Astrocyte of the cerebellum (primary cell): ENCODE data around the gene SYT9.

Source experiments
- DNase-seq: peaks from one replicate; pipeline ENCODE4 v3.0.0-alpha.2; 2011; ENCODE audit warnings: low read depth
- H3K4me3 ChIP-seq: 2 replicates; pipeline ENCODE4 v1.5.1; 2011; ENCODE audit warnings: mild to moderate bottlenecking, low read depth, low read length, moderate library complexity
- CTCF ChIP-seq: IDR thresholded peaks from 2 replicates; pipeline ENCODE4 v1.5.1; 2012; ENCODE audit warnings: low read length, low read depth, moderate library complexity, mild to moderate bottlenecking; ENCODE audit errors: missing control alignments
- in situ Hi-C: cut with HindIII; loops from 2 replicates; pipeline ENCODE4 v1.10.0; 2017; ENCODE audit warnings: low sequenced_read_pairs

The SYT9 gene

GRCh38 chr11:7300281-7300680 lies 48.6 kb downstream of the SYT9 start:
- no peak overlapping the region for H3K4me3 ChIP-seq
- no peak for DNase-seq
- no peak for TF ChIP-seq CTCF
- in situ Hi-C loops: no loop called here

GRCh38 chr11:7303146-7303545 lies 51.4 kb downstream of the SYT9 start:
- in situ Hi-C loops: no loop called here
- TF ChIP-seq CTCF: no peak
- no peak for DNase-seq
- H3K4me3 ChIP-seq: no peak overlapping the region

- DNase-seq: no peak
- in situ Hi-C loops: no loop called here
- no peak overlapping the region for H3K4me3 ChIP-seq
- TF ChIP-seq CTCF: no peak
Observed at GRCh38 chr11:7306900-7307299, 55.2 kb downstream of the SYT9 start.

- no peak for TF ChIP-seq CTCF
- in situ Hi-C loops: no loop called here
- DNase-seq: no peak
- H3K4me3 ChIP-seq: no peak overlapping the region
Observed at GRCh38 chr11:7307836-7308235, 56.1 kb downstream of the SYT9 start.

- H3K4me3 ChIP-seq: no peak overlapping the region
- no peak for TF ChIP-seq CTCF
- DNase-seq: no peak
- in situ Hi-C loops: no loop called here
Observed at GRCh38 chr11:7311903-7312302, 60.2 kb downstream of the SYT9 start.

GRCh38 chr11:7314811-7315604 lies 63.3 kb downstream of the SYT9 start:
- in situ Hi-C loops: no loop called here
- no peak overlapping the region for H3K4me3 ChIP-seq
- no peak for DNase-seq
- no peak for TF ChIP-seq CTCF

GRCh38 chr11:7319501-7319900 lies 67.8 kb downstream of the SYT9 start:
- in situ Hi-C loops: no loop called here
- DNase-seq: no peak
- H3K4me3 ChIP-seq: no peak overlapping the region
- no peak for TF ChIP-seq CTCF
